GM23248 (cell line): ENCODE measurements around the gene MISP3.

Experiments
- EZH2 ChIP-seq: fragments of 200-600 bp; sonication (generic); IDR thresholded peaks from 2 replicates; pipeline ENCODE4 v1.6.1; 2018; ENCODE audit warnings: antibody characterized with exemption, mild to moderate bottlenecking; ENCODE audit not compliant: insufficient read depth, poor library complexity, severe bottlenecking
- EZH2phosphoT487 ChIP-seq: fragments of 200-600 bp; sonication (generic); IDR thresholded peaks from 2 replicates; pipeline ENCODE4 v1.6.1; 2018; ENCODE audit warnings: antibody characterized with exemption, moderate library complexity, mild to moderate bottlenecking, low read depth; ENCODE audit not compliant: insufficient read depth

DNA sequence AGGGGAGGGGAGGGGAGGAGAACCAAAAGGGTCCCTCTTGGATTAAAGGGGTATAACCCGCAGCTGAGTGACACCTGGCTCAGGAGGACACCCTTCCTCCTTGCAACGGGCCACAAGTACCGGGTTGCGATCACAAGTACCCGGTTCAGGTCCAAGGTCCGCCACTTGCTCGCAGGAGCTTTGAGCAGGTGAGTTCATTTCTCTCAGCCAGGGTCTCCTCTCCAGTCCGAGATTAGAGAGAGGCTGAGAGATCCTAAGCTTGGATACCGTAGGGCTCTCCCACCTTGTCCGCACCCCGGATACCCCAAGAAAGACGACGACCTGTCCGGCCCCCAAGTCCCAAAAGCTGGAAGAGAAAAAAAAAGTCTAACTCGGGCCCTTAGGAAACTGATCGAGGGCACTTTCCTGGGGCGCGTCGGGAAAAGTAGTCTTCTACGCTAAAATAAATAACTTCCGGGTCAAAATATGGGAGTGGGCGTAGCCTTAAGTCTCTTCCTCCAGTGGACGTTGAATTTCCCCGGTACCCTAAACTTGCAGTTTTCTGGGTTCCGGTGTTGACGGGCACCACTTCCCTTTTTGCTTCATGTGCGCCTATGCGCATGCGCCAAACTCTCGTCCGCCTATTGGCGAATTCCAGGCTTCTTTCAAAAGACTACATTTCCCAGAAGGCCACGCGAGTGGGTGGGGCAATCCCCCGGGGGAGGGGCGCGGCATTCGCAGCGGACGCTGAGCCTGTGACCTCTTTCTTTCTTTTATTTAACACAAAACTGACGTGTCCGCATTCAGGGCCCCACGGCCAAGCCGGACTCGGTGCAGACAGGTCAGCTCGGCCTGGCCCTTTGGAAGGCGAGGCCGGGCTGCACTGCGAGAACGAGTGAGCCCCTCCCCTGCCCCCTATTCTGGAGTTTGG, 8.6 kb downstream of the MISP3 start:
- TF ChIP-seq EZH2phosphoT487 (no peak), EZH2 (no peak)
